CD4-positive, alpha-beta T cell treated with Interleukin-15 for 4 hours (primary cell): ENCODE data around the gene CNOT10.
A peak's percentile ranks its signal among the peaks of the same experiment; 100 is the strongest.
"Not testable (repeated sequence)": the region's sequence is repeated elsewhere in the genome, so short reads cannot be mapped to it uniquely, and the experiment has no call there.

Source experiments
- DNase-seq: peaks from one replicate; pipeline ENCODE4 v3.0.0-alpha.2; 2020; ENCODE audit warnings: low spot score

Gene CNOT10

DNA sequence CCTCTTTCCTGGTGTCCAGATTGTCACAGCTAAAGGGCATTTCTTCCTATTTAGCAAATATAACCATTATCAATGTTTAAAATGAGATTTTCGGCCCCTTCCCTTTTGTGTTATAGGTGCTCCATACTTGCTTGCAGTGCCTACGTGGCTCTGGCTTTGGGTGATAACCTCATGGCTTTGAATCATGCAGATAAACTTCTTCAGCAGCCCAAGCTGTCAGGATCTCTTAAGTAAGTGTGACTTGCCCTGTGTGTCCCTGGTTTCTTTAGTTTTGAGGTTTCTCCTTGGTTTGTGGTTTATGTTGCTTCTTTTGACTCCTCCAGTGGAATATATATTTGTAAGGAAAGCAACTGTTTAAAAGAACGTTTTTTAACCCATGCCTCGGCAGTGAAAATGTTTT lies 74.4 kb downstream of the CNOT10 start:
- no peak for DNase-seq

DNA sequence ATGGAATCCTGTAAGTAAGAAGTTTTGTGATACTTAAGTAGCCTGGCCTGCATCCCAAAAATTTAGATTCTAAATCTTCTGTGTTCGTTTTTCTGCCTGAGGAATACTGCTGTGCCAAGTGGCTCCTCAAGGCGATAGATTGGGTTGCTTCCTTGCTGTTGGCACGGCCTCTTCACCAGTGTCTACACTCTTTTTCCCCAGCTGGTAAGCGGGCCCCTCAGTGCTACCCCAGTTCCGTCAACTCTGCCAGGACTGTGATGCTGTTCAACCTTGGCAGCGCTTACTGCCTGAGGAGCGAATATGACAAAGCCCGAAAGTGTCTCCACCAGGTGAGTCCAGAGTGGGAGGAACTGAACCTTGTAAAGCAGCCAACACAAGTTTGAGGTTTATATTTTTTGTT lies 79.5 kb downstream of the CNOT10 start:
- DNase-seq: no peak

DNA sequence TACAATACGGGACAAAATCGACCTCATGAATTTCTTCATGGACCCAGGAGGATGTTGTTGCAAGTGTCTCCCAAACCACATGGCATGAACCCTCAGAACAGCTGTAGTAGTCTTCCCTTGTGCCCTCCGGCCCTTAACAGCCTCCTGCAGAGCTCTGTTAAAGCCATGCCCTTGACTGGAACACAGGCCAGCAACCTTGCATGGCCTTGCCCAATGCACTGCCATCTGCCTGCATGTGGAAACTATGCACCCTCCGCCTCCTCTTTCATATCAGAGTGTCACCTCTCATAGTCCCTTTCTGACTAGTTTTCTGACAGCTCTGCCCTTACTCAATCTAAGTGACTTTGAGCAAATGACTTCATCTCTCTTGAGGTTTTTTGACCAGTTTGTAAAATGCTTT lies 93.4 kb downstream of the CNOT10 start:
- DNase-seq: no peak

DNA sequence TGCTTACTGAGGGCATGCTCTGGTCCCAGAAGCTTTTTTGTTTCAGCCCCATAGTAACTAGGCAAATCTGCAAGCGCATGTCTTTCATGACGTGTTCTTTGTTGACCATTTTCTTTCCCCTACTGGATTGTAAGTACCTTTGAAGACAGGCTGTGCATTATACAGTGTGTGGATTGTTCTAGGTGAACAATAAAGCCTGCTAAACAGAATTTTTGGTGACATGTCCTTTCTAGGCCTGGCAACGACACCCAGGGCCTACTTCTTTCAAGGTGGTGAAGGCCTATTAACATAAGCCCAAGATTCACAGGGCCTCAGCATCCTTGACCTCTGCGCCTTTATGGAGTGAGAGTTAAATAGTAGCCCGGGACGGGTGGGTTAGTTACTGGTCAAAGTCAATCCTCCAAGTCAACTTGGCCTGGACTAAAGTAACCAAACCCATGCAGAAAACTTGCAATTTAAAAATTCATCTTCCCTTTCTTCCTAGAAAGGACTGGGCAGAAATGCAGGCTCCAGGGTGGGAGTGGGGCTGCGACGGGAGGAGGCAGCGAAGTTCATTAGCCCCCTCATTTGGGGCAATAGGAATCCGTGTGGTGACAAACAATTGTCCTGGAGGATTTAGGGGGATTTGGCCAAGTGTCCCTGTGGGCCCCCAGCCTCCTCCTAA lies 95.2 kb downstream of the CNOT10 start:
- DNase-seq: no peak

DNA sequence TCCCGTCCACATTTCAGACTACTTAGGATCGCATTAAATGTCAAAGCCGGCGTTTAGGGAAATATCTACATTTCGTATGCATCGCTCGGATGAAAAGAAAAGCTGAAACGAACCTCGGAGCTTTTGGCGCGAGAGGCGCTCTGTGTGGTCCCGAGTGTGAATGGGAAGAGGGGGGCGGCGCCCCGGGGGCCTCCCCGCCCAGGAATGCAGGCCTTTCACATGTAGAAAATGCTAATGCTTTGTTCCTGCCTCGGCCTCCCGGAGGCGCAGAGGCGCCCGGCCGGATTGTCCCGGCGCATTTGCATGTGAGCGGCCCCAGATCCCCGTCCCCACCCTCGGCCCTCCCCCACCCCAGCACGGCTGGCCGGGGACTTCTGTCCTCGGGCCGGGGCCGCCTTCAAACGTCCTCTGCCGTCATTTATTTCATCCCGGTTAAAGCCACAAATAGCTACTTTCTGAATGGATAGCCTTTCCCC lies 95.8 kb downstream of the CNOT10 start:
- DNase-seq: no peak

DNA sequence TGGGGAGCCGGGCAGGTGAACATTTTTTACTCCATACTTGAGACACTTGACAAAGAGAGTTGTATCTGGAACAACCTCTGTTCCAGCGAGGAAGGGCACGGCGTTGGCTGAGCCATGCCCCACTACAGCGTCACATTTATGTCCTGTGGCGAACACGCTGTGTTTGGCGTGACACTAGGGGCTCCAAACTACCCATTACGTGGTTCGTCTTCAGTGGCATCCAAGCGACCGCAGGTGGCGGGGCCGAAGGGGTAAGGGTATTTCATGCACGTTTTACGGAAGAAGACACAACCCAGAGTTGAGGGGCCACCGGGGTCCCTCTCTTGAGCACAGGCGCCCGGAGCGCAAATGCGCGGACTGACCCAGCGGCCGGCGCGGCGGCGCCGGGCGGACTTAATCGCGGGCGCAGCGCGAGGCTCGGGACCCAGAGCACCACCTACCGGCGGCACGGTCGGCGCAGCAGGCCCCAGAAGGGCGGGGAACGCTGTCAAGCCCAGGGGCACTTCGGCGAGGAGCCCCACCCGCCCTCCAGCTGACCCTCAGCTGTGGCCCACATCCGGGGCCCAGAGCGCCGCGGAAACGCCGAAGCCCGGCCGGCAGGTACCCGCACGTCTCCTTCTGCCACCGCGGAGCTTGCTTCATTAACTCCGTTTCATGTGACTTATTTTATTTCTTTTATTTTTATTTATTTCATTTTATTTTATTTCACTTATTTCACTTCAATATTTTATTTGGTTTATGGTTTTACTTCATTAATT lies 96.4 kb downstream of the CNOT10 start:
- DNase-seq: peak; percentile 56

DNA sequence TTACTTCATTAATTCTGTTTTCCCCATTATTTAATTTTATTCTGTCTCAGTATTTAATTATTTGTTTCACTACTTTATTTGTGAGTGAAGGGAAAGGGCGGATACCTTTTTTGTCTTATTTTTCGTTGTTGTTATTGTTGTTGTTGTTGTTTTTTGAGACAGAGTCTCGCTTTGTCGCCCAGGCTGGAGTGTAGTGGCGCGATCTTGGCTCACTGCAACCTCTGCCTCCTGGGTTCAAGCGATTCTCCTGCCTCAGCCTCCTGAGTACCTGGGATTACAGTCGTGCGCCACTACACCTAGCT lies 96.9 kb downstream of the CNOT10 start:
- DNase-seq: not testable (repeated sequence)

DNA sequence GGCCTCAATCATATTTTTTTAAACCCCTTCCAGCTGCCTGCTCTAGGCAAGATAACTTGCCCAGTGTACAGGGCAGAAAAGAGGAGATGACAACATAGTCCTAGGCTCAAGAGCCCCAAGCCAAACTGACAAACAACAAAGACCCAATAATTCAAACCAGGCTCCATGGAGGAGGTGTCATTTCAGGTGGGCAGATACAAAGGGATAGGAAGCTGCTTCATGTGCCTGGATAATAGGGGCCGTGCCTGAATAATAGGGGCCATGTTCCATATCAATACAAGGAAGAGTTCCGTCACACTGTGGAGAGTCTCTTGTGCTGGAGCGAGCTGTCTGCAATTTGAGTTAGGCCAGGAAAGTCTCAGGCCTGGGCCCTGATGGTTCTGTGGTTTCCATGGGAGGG lies 97.4 kb downstream of the CNOT10 start:
- no peak for DNase-seq

DNA sequence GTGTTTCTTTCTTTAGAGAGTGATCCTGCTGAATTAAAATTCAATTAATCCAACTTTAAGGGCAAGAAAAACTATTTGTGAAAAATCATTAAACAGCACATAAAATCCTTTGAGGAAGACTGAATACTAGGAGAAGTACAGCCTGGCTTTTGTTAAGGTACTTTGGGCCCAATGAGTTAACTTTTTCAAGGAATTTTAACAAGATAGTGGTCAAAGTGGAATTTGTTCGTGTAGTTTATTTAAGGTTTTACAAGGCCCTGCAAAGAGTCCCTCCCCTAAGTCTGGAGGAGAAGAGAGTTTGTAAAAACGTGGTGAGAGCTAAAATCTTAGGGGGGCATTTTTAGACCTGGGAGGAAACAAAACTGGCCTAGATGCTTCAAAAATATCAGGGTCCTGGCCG lies 106.8 kb downstream of the CNOT10 start:
- DNase-seq: no peak

DNA sequence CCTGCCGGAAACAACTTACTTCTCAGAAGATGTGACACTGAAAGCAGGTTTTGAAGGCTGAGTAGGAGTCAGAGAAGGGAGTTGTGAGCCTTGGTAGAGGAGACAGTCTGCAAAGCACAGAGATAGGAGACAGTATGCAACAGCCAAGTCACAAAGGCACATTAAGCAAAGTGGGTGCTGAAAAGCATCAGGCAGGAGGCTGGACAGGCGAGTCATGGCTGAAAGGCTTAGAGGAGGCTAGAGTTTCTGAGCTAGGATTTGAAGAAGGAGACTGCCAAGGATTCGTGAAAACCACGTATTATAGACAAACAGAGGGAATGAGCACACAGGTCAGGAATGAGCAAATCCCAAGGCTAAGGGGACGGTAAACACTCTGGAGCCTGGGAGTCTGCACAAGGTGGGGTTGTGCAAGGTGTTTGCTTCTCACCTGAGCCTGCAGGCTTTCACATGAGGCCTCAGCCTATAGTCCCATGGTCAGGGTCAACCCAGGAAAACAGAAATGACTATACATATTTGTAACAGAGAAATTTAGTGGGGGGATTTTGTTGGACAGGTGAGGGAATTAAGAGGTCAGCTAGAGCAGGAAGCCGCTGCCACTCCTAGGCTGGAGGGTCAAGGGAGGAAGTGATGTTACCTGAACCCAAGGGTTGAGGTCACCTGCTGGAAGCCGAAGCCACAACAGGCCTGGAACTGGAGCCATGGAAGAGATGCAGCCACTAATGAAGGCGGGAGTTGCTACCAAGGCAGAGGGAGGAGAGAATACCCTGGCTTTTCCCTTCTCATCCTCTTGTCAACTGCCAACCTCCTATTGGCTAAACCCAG lies 109.7 kb downstream of the CNOT10 start:
- DNase-seq: no peak

DNA sequence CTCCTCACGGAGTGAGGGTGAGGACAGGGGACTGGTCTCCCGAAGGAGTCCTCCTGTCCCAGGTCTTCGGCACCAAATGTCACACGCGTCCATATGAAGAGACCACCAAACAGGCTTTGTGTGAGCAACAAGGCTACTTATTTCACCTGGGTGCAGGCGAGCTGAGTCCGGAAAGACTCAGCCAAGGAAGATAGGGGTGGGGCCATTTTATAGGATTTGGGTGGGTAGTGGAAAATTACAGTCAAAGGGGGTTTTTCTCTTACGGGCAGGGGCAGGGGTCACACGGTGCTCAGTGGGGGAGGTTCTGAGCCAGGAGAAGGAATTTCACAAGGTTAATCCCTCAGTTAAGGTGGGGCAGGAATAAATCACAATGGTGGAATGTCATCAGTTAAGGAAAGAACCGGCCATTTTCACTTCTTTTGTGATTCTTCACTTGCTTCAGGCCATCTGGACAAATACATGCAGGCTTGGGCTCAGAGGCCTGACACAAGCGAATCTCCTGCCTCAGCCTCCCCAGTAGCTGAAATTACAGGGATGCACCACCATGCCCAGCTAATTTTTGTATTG lies 111.5 kb downstream of the CNOT10 start:
- not testable (repeated sequence) for DNase-seq

DNA sequence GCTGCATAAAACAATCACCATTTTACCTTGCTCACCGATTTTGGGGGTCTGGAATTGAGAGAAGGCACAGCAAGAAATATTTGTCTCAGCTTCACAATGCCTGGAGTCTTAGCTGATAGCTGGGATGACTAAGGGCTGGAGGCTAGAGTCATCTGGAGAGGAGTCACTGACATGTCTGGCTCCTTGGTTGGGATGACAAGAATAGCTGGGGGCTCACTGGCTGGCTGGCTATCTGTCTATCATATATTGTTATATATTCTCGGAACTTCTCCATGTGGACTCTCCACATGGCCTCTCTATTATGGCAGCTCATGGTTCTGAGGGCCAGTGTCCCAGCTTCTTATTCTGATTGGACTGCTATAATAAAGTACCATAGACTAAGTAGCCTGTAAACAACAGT lies 112.8 kb downstream of the CNOT10 start:
- DNase-seq: no peak

DNA sequence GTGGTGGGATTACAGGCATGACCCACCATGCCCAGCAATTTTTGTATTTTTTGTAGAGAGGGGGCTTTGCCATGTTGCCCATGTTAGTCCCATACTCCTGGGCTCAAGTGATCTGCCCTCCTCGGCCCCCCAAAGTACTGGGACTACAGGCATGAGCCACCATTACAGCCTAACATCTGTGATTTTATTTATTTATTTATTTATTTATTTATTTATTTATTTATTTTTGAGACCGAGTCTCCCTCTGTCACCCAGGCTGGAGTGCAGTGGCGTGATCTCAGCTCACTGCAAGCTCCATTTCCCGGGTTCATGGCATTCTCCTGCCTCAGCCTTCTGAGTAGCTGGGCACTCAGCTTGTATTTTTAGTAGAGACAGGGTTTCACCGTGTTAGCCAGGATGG lies 116.5 kb downstream of the CNOT10 start:
- DNase-seq: not testable (repeated sequence)

DNA sequence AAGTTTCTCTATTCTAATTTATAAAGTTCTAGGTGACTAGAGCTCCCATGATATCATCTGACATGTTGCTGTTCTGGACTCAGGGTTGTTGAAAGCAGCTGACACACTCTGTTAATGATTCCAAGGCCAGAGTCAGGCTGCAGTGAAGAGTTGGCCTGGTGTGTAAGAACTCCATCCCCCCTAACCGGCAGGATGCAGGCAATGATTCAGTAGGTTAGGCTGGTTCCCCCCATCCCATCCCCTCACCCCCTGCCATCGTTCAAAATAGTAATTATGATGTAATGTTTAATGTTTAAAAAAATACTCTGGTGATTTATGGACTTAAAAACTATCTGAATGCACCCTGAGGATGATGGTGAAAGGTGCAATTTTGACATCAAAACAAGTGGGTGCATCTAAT lies 128.2 kb downstream of the CNOT10 start:
- no peak for DNase-seq

DNA sequence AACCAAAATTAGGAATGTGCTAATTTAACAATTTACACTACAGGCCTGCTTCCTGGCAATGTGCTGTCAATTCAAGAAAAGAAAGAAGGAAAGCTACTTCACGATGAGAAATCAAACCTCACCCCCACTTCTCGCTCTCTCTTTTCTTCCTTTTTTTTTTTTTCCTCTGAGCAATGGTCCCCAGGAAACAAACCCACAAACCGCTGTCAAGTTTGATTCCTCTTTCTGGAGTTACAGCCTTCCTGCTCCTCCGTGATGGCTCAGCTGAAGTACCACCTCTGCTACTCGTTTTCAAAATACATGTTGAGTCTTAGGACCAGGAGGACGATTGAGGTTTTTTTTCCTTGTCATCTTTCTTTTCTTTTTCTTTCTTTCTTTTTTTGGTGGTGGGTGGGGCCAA lies 129.4 kb downstream of the CNOT10 start:
- no peak for DNase-seq

DNA sequence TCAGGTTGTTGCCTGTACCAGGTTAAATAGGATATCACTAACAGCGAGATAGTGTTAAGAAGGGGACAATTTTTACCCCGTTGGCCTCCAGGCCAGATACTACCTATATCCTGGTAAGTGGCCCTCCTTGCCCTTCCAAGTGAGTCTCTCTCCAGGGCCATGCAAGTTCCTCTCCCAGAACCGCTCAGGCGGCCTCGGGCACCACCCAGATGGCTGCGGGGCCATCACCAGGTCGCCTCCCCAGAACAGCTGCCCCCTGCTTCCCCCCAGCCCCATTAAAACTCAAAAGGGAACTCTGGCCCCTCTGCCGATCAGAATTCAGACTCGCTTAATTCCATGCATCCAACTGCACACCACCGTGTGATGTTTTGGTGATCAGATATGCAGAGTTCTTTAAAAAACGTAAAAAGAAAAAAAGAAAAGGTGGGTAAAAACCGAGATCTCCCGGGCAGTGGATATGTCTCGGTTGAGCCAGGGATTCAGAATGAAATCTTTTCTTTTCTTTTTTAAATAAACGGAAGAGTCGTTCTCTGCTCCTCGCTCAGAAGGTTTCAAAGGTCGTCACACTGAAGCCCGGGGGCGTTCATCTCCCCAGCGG lies 131.0 kb downstream of the CNOT10 start:
- no peak for DNase-seq

DNA sequence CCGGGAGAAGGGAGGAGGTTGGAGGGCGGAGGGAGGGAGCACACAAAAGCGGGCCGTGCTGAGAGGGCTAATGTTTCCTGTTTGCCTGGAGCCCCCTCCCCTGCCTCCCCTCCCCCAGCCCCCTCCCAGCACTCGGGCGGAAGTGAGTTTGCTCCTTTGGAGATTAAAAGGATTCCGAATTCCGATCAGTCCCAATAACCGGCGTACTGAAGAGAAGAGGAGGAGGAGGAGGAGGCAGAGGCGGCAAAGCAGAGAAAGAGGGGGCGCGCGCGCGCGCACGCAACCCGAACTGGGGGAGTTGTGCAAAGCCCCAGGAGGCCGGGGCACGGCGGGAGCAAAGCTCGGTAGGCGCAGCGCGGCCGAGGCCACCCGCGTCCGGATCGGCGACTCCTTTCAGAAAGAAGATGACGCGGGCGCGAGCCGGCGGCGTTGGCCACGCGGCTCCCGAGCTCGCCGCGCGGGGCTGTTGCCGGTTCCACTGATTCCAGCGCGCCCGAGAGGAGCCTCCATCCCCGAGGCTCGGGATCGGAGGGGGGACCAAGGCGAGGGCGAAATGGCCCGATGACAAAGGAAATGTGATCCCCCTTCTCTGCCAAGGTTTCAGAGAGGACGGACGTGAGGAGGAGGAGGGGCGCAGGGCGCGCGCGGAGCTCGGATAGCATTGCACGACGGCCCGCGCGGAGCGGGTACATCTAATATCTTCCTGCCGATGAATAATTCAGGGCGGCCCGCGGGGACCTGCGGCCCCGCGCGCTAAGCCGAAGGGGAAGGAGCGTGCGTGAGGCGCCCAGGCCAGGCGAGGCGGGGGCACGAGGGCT lies 131.7 kb downstream of the CNOT10 start:
- DNase-seq: no peak

DNA sequence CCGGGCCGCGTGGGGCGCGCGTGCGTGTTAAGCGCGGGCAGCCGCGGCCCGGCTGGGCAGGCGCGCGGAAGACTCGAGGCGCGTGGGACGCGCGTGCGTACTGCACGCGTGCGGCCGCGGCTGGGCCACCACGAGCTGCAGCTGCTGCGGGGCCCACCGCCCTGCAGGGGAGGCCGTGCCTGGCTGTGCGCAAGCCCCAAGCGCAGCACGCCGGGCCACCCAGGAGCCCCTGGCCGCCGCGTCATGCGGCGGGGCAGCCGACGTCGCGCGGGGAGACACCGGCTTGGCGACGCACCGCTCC lies 132.2 kb downstream of the CNOT10 start:
- no peak for DNase-seq

DNA sequence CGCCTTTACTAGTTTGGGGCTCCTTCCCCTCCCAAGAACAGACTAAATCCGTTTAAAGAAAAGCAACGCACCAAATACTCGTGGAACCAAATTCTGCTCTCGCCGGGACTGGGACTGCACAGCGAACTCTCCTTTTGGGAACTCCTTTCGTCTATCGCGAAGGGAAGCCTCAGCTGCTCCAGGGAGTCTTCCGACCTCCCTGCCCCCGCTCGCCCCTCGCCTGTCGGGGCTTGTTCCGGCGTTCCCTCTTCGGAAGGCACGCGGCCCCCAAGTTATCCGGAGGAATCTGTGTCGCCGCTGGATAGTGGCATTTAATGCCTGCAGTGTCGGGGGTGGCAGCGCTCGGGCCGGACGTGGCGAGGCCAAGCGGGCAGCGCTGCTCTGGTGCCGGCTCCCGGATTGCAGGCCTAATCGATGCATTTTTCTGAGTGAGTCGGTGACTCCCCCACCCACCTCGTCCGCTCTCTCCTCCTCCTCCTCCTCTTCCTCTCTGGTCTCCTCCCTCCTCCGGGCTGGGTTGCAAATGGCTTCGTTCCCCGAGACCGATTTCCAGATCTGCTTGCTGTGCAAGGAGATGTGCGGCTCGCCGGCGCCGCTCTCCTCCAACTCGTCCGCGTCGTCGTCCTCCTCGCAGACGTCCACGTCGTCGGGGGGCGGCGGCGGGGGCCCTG lies 132.7 kb downstream of the CNOT10 start, which contains the start of gene TRIM71:
Gene TRIM71 (plus strand): TSS at position 440 of the 671 bp plus-strand sequence. CDS start 84 bp downstream, at position 524.
- no peak for DNase-seq

DNA sequence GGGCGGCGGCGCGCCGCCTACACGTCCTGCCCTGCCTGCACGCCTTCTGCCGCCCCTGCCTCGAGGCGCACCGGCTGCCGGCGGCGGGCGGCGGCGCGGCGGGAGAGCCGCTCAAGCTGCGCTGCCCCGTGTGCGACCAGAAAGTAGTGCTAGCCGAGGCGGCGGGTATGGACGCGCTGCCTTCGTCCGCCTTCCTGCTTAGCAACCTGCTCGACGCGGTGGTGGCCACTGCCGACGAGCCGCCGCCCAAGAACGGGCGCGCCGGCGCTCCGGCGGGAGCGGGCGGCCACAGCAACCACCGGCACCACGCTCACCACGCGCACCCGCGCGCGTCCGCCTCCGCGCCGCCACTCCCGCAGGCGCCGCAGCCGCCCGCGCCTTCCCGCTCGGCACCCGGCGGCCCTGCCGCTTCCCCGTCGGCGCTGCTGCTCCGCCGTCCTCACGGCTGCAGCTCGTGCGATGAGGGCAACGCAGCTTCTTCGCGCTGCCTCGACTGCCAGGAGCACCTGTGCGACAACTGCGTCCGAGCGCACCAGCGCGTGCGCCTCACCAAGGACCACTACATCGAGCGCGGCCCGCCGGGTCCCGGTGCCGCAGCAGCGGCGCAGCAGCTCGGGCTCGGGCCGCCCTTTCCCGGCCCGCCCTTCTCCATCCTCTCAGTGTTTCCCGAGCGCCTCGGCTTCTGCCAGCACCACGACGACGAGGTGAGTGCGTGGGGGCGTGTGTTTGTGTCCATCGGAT lies 133.4 kb downstream of the CNOT10 start:
- no peak for DNase-seq
